ENCODE measurements around the gene TANC1.

The TANC1 gene

GRCh38 chr2:159065313-159065712 lies 96.9 kb downstream of the TANC1 start:
- no peak overlapping the region for H3K27ac Mint-ChIP-seq

GRCh38 chr2:159065891-159066290 lies 97.5 kb downstream of the TANC1 start:
- no peaks in the 10 kb centered on the region for H3K27me3 Mint-ChIP-seq
- H3K4me3 Mint-ChIP-seq: no peak overlapping the region
- H3K36me3 Mint-ChIP-seq (ENCODE audit: low read depth): no peaks in the 10 kb centered on the region
- no peaks in the 10 kb centered on the region for H3K9me3 Mint-ChIP-seq
- no peak for DNase-seq
- H3K27ac Mint-ChIP-seq: no peak overlapping the region
- no peaks in the 10 kb centered on the region for H3K4me1 Mint-ChIP-seq (ENCODE audit: low read depth)

More at GRCh38 chr2:159065313-159065712, 96.9 kb downstream of the TANC1 start:
- no peak for DNase-seq
- Mint-ChIP-seq H3K36me3 (ENCODE audit: low read depth) (no peaks in the 10 kb centered on the region), H3K27me3 (no peaks in the 10 kb centered on the region), H3K4me1 (ENCODE audit: low read depth) (no peaks in the 10 kb centered on the region), H3K9me3 (no peaks in the 10 kb centered on the region), H3K4me3 (no peak overlapping the region)

- Mint-ChIP-seq H3K9me3 (no peaks in the 10 kb centered on the region), H3K27ac (no peak overlapping the region), H3K4me3 (no peak overlapping the region), H3K27me3 (no peaks in the 10 kb centered on the region), H3K36me3 (ENCODE audit: low read depth) (no peaks in the 10 kb centered on the region), H3K4me1 (ENCODE audit: low read depth) (no peaks in the 10 kb centered on the region)
- no peak for DNase-seq
Observed at GRCh38 chr2:159066541-159067156, 98.2 kb downstream of the TANC1 start.

- DNase-seq: no peak
- H3K4me3 Mint-ChIP-seq: no peak overlapping the region
- no peaks in the 10 kb centered on the region for H3K36me3 Mint-ChIP-seq (ENCODE audit: low read depth)
- no peaks in the 10 kb centered on the region for H3K27me3 Mint-ChIP-seq
- no peak overlapping the region for H3K27ac Mint-ChIP-seq
- no peaks in the 10 kb centered on the region for H3K4me1 Mint-ChIP-seq (ENCODE audit: low read depth)
- H3K9me3 Mint-ChIP-seq: no peaks in the 10 kb centered on the region
Observed at GRCh38 chr2:159067971-159068370, 99.5 kb downstream of the TANC1 start.

GRCh38 chr2:159069229-159069628 lies 100.8 kb downstream of the TANC1 start:
- Mint-ChIP-seq H3K4me3 (no peak overlapping the region), H3K9me3 (no peaks in the 10 kb centered on the region), H3K36me3 (ENCODE audit: low read depth) (no peaks in the 10 kb centered on the region), H3K4me1 (ENCODE audit: low read depth) (no peaks in the 10 kb centered on the region), H3K27ac (no peak overlapping the region), H3K27me3 (no peaks in the 10 kb centered on the region)
- DNase-seq: no peak

GRCh38 chr2:159070235-159070634 lies 101.8 kb downstream of the TANC1 start:
- H3K27ac Mint-ChIP-seq: no peak overlapping the region
- DNase-seq: no peak
- no peaks in the 10 kb centered on the region for H3K9me3 Mint-ChIP-seq
- H3K4me1 Mint-ChIP-seq (ENCODE audit: low read depth): no peaks in the 10 kb centered on the region
- H3K27me3 Mint-ChIP-seq: no peaks in the 10 kb centered on the region
- no peak overlapping the region for H3K4me3 Mint-ChIP-seq
- no peaks in the 10 kb centered on the region for H3K36me3 Mint-ChIP-seq (ENCODE audit: low read depth)

GRCh38 chr2:159071190-159071915 lies 102.9 kb downstream of the TANC1 start:
- no peak for DNase-seq
- H3K9me3 Mint-ChIP-seq: no peaks in the 10 kb centered on the region

GRCh38 chr2:159072795-159073194 lies 104.4 kb downstream of the TANC1 start:
- Mint-ChIP-seq H3K27ac (no peak overlapping the region), H3K9me3 (no peaks in the 10 kb centered on the region), H3K36me3 (ENCODE audit: low read depth) (no peaks in the 10 kb centered on the region), H3K27me3 (no peaks in the 10 kb centered on the region), H3K4me3 (no peak overlapping the region), H3K4me1 (ENCODE audit: low read depth) (no peaks in the 10 kb centered on the region)
- DNase-seq: no peak

More at GRCh38 chr2:159071190-159071915, 102.9 kb downstream of the TANC1 start:
- Mint-ChIP-seq H3K27ac (no peak overlapping the region), H3K27me3 (no peaks in the 10 kb centered on the region), H3K4me3 (no peak overlapping the region), H3K4me1 (ENCODE audit: low read depth) (no peaks in the 10 kb centered on the region), H3K36me3 (ENCODE audit: low read depth) (no peaks in the 10 kb centered on the region)

GRCh38 chr2:159073256-159073655 lies 104.8 kb downstream of the TANC1 start:
- H3K4me1 Mint-ChIP-seq (ENCODE audit: low read depth): no peaks in the 10 kb centered on the region

GRCh38 chr2:159074605-159075004 lies 106.2 kb downstream of the TANC1 start:
- no peak for DNase-seq

More at GRCh38 chr2:159073256-159073655, 104.8 kb downstream of the TANC1 start:
- Mint-ChIP-seq H3K4me3 (no peak overlapping the region), H3K36me3 (ENCODE audit: low read depth) (no peaks in the 10 kb centered on the region), H3K27ac (no peak overlapping the region), H3K27me3 (no peaks in the 10 kb centered on the region), H3K9me3 (no peaks in the 10 kb centered on the region)
- DNase-seq: no peak

GRCh38 chr2:159075727-159076126 lies 107.3 kb downstream of the TANC1 start:
- no peak overlapping the region for H3K27ac Mint-ChIP-seq
- no peaks in the 10 kb centered on the region for H3K9me3 Mint-ChIP-seq
- H3K4me1 Mint-ChIP-seq (ENCODE audit: low read depth): no peaks in the 10 kb centered on the region
- DNase-seq: no peak
- H3K36me3 Mint-ChIP-seq (ENCODE audit: low read depth): no peaks in the 10 kb centered on the region
- no peak overlapping the region for H3K4me3 Mint-ChIP-seq
- peaks cover 6% of the 10 kb centered on the region for H3K27me3 Mint-ChIP-seq

More at GRCh38 chr2:159074605-159075004, 106.2 kb downstream of the TANC1 start:
- Mint-ChIP-seq H3K4me3 (no peak overlapping the region), H3K27me3 (no peaks in the 10 kb centered on the region), H3K9me3 (no peaks in the 10 kb centered on the region), H3K4me1 (ENCODE audit: low read depth) (no peaks in the 10 kb centered on the region), H3K27ac (no peak overlapping the region), H3K36me3 (ENCODE audit: low read depth) (no peaks in the 10 kb centered on the region)

GRCh38 chr2:159076241-159076640 lies 107.8 kb downstream of the TANC1 start:
- H3K9me3 Mint-ChIP-seq: no peaks in the 10 kb centered on the region
- no peak overlapping the region for H3K4me3 Mint-ChIP-seq
- H3K4me1 Mint-ChIP-seq (ENCODE audit: low read depth): no peaks in the 10 kb centered on the region
- no peaks in the 10 kb centered on the region for H3K36me3 Mint-ChIP-seq (ENCODE audit: low read depth)
- no peak for DNase-seq
- no peak overlapping the region for H3K27ac Mint-ChIP-seq
- peaks cover 6% of the 10 kb centered on the region for H3K27me3 Mint-ChIP-seq

- no peak for DNase-seq
- Mint-ChIP-seq H3K4me3 (no peak overlapping the region), H3K36me3 (ENCODE audit: low read depth) (no peaks in the 10 kb centered on the region), H3K27ac (no peak overlapping the region), H3K27me3 (peaks cover 6% of the 10 kb centered on the region), H3K4me1 (ENCODE audit: low read depth) (no peaks in the 10 kb centered on the region), H3K9me3 (no peaks in the 10 kb centered on the region)
Observed at GRCh38 chr2:159077869-159078268, 109.4 kb downstream of the TANC1 start.

- Mint-ChIP-seq H3K27ac (no peak overlapping the region), H3K27me3 (peaks cover 6% of the 10 kb centered on the region), H3K36me3 (ENCODE audit: low read depth) (no peaks in the 10 kb centered on the region), H3K4me3 (no peak overlapping the region), H3K9me3 (no peaks in the 10 kb centered on the region), H3K4me1 (ENCODE audit: low read depth) (no peaks in the 10 kb centered on the region)
- DNase-seq: no peak
Observed at GRCh38 chr2:159078443-159078842, 110.0 kb downstream of the TANC1 start.

GRCh38 chr2:159080641-159081040 lies 112.2 kb downstream of the TANC1 start:
- H3K27ac Mint-ChIP-seq: no peak overlapping the region
- H3K4me1 Mint-ChIP-seq (ENCODE audit: low read depth): no peaks in the 10 kb centered on the region
- no peaks in the 10 kb centered on the region for H3K9me3 Mint-ChIP-seq
- no peak for DNase-seq
- H3K27me3 Mint-ChIP-seq: peaks cover 6% of the 10 kb centered on the region
- no peaks in the 10 kb centered on the region for H3K36me3 Mint-ChIP-seq (ENCODE audit: low read depth)
- no peak overlapping the region for H3K4me3 Mint-ChIP-seq

Data from activated T-cell treated with anti-CD3 and anti-CD28 coated beads, Interleukin-2, amount 50 U/mL, for 24 hours (primary cell).